Renal cortex interstitium (tissue), 11 donors: Measurements from ENCODE around the gene MRPL55. TPM values are rescaled to one million over a fixed set of nuclear protein-coding genes. Genes with fewer than 3 reads are reported as not detected.

Experiments used
- DNase-seq, 11 donors: peaks; one replicate each; pipeline ENCODE4 v3.0.0-alpha.2; 2013; ENCODE audit warnings: low read depth in 9 of 11, low spot score in 4 of 11; ENCODE audit errors: extremely low read depth in 1 of 11
- polyA plus RNA-seq, 3 donors: library from polyadenylated mRNA; unstranded; fragments of 120-200 nt; gene quantifications; one replicate each; pipeline ENCODE4 v1.2.1, GENCODE V29; 2013; ENCODE audit not compliant: insufficient read length in 3 of 3

The MRPL55 gene
- polyA plus RNA-seq, 3 donors = 34.2 to 54.4 (median 48.6) TPM

DNA sequence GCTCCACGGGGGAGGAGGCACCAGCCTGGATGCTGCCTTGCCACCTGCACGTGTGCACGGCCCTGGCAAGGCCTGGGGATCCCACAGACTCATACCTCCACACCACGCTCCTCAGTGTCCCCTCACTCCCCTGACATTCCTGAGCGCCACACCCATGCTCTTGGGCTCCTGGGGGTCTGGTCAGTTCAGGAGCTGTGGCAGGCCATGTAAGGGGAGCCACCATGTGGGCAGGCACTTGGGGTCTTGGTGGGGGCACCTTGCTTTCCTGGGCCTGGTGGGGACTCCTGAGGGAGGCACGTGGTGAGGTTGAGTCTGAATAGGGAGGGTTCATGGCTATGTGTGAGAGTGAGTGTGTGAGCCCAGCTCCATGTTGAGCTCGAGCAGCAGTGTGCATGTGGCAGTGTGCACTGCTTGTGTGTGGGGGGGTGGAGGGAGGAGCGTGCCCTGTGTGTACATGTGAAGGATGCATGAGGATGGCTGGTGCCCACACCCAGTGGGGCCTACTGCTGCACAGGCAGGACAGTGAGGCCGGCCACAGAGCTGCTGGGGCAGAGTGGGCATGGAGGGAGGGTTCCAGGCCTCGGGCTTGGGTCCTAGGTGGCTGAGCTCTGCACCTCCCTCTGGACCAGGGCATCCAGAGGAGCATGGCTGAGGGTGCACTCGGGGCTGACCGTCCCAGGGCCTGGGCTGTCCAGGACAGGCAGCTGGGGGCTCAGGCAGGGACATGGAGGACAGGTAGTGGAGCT, 42.3 kb upstream of the MRPL55 start:
- no peak for DNase-seq

DNA sequence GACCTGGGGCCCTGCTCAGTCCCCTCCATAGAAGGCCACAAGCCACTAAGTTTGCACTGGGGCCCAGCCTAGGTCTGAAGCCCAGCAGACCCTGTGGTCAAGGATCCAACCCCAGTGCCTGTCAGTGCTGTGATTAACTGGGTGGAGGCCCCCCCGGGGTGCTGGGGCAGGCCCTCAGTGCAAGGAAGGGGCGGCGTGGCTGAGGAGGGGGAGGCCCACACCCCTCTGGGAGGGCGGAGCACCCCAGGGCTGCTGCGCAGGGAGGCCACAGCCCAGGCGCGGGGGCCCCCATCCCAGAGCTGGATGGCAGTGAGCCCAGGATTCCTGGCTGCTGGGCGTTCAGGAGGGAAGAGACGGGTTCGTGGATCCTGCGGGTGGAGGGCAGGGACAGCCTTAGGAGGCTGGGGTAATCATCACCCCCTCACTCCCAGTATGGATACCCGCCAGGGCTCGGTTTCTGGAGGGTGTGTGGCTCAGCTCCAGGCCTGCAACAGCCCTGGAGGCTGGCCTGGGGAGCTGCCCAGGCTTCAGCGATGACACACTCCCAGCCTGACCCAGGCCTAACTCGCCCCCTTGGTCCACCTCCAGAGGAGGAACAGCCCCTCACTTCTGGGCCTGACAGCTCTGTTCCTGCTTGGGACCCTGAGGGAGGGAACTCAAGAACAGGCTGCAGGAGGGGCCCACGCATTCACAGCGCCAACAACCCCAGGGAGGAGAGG, 41.5 kb upstream of the MRPL55 start:
- no peak for DNase-seq

DNA sequence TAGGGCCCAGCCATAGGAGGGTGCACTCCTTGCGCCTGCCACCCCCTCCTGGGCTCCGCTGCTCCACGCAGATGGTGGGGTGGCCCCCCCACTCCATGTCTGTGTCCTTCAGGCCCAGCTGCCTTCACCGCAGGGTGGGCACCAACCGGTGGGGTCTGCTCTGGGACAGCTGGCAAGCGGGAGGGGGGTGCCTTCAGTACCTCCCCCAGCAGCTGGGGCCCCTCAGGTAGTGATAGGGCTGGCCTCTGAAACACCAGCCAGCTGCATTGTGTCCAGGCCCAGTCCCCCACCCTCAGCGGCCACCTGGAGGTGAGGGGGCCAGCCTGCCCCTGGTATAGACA, 41.0 kb upstream of the MRPL55 start:
- DNase-seq = no peak

DNA sequence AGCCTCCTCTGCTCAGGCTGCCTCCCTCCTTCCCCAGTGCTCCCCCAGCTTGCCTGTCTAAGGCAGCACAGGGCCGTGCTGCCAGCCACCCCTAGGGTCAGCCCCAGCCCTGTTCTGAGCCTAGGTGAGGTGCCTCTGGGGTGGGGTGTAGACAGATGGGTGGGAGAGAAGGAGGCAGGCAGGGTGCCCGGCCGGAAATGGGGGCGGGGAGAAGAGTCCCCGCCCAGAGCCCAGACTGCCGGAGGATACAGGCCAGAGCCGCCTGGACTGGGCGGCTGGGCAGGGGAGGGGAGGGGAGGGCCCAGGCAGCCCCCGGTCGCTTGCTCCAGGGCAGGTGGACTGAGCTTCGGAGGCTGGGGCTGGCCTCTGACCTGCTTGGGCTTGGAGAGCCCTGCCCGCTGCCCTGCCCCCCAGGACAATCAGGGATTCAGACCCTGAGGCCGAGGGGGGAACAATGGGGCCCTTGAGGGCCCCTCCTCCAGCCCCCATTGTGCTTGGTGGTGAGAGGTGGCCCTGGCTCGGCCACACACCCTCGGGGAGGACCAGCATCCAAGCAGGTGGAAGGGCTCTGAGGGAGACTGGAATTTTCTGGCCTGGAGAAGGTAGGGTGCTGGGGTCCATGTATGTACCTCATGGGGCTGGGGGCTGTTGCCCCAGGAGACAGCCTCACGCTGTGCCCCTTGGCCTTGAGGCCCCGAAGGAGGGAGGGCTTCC, 40.5 kb upstream of the MRPL55 start, which contains the start of gene GJC2:
GJC2 (plus strand) TSS at position 525 of the 714 bp plus-strand sequence. CDS start 7,829 bp downstream, outside the sequence.
- DNase-seq = no peak

DNA sequence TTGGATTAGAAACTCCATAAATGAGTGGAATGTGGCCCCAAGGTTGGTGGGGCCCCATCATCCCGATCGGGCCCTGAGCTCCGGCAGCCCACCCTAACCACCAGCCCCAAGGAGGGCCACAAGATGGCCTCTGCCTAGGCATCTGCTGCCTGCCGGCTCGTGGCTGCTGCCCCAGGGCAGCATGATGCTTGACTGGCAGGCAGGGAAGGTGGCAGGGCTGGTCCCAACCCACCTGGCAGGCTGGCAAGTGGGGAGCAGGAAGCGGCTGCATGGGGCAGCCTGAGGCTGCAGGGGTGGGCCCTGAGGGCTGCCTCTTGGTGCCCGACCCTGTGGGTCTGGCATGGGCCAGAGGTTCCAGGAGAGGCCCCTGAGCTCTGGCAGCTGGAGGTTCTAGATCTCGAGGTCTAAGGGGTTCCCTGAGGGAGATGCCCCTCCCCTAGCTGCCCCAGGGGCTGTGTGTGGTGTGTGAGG, 39.9 kb upstream of the MRPL55 start:
- no peak for DNase-seq

DNA sequence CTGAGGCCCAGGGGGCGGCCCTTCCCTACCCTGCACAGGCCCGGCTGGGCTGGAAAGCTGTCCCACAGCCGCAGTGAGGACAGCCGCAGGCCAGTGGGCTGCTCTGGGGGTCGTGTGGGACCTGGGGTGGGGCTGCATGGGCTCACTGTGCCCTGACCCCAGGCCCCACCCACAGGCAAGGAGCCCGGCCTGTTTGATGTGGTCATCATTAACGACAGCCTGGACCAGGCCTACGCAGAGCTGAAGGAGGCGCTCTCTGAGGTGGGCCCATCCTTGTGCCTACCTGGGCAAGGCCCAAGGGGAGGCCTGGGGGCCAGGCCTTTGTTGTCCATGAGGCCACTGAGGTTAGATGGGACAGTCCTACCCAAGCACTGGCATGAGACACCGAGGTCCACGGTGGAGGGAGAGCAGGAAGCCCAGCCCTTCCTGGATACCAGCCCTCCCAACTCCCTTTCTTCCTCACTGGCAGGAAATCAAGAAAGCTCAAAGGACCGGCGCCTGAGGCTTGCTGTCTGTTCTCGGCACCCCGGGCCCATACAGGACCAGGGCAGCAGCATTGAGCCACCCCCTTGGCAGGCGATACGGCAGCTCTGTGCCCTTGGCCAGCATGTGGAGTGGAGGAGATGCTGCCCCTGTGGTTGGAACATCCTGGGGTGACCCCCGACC, 39.2 kb upstream of the MRPL55 start:
- no peak for DNase-seq

DNA sequence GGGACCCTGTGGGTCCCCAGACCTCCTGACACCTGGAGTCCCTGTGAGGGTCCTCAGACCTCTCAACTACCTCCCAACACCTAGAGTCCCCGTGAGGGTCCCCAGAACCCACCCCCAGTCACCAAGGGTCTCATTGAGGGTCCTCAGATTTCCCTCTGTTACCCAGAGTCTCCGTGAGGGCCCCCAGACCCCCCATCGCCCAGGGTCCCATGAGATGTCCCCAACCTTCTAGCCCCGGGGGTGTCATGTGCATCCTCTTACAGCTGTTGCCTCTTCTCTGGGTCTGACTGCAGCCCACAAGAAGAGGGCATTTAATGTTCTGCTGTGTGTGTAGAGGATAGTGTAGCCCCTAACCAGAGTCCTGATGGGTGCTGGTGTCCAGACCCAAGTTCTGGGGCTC, 38.7 kb upstream of the MRPL55 start:
- DNase-seq = no peak

DNA sequence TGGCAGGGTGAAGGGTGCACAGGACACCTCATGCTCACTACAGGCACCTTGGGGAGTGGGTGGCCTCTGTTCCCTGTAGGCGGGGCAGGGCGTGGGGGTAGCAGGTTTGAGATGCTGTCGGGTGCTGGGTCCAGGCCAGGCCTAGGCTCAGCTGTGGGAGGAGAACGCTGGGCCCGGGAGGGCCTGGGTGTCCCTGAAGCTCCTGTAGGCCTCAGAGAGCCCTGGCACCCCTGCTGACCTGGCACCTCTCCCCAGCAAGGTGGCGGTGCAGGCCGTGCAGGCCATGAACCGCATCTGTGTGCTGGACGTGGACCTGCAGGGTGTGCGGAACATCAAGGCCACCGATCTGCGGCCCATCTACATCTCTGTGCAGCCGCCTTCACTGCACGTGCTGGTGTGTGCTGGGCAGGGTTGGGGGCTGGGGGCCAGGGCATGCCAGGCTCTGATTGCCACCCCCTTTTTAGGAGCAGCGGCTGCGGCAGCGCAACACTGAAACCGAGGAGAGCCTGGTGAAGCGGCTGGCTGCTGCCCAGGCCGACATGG, 38.1 kb upstream of the MRPL55 start:
- no peak for DNase-seq

DNA sequence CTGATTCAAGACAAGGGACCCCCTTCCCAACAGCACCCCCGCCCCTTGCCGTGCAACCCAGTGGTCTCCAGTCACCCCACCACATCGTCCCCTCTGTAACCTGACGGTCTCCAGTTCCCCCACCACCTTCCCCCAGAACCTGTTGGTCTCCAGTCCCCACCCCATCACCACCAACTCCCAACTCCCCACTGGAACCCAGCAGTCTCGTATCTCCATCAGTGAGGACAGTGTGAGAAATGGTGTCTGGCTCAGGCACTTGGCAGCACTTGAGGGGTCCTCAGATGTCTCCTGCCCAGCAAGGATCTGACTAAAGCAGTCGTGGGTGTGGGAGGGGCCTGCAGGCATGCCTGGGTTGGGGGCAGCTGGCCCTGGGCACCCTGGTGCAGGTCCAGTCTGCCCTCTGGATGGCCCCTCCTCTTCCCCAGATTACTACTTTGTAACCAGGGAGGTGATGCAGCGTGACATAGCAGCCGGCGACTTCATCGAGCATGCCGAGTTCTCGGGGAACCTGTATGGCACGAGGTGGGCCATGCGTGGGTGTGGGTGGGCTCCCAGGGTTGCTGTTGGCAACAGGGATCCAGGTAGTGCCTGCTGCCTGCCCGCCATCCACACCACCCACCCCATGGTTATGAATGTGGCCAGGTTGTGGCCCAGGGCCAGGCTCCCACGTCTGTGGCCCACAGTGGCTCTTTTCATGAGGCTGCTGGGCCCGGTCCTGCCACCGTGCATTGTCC, 37.5 kb upstream of the MRPL55 start:
- DNase-seq = no peak

DNA sequence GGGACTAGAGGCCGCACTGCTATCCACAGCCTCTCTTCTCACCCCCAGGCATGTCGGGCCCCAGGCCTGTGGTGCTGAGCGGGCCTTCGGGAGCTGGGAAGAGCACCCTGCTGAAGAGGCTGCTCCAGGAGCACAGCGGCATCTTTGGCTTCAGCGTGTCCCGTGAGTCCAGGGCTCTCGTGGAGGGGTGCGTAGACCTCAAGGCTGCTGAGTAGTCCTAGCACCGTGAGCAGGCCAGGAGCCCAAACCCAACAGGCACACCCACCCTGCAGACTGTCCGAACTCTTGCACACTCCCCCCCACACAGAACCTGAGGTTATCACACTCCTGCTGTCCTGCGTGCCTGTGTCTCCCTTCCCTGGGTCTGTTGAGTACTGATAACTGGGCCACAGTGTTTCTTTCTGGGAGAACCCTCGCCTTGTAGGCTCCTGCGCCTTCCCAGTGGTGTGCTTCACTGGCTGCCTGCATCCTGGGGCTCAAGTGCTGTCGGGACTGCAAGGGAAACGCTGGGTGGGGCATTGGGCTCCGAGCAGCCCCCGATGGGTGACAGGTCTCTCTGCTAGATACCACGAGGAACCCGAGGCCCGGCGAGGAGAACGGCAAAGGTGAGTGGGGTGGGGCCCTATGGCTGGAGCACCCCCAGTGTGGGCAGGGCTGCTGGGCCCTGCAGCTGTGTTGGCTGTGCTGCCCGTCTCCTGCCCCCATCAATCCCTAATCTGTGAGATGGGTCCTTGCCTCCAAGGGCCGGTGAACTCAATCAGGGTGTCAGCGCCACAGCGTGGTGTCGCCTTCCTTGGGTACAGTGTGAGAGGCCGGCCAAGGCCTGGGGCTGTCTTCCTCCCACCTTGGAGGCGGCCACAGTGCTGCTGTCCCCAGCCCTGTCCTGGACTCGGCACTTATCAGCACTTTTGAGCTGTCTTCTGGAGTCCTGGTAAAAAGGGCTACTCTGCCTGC, 36.6 kb upstream of the MRPL55 start:
- DNase-seq = no peak

DNA sequence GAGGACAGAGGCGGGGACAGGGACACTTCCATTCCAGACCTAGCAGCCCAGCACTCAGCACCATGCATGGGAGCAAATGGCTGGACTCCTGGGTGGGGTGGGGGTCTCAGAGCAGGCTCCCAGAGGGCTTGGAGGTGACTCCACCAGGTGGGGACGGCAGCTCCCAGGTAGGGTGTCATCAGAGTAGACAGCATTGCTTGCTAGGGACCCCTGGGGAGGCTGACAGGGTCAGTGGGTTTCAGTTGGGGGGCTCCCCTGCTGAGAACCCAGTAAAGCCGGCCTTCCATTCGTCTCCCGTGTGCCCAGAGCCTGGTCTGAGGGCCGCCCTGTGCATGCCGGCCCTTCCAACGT, 35.9 kb upstream of the MRPL55 start:
- DNase-seq = no peak

DNA sequence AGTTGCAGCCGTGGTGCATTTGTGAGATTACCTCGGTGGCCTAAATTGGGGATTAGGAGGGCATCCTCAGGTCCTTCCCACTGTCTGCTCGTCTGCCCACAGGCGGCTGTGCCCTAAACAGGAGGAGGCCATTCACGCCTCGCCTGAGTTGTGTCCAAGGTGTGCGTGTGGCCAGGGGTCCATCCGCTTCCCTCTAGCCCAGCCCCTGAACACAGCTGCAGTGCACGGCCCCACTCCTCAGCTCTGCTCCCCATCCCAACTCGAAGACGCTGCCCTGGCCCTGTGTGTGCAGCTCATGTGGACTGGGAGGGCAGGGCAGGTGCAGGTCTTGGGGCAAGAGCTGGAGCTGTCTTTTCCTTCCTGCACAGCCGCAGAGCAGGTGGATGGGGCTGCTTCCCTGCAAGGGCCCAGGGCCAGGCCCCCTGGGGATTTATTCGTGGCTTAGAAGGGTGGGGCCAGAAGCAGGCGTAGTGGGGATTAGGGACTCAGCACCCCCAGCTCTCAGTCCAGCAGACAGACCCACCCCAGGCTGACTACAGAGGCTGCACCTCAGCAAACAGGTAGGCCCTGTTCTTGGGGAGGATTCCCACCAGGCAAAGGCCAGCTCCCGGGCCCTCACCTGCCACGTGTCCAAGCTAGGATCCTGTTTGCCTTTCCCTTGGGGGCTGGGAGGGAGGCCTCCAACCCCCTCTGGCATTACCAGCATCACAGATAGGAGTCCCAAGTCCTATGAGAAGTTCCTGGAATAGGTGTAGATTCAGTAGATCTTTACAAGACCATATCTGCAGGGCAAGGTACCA, 35.3 kb upstream of the MRPL55 start:
- no peak for DNase-seq

DNA sequence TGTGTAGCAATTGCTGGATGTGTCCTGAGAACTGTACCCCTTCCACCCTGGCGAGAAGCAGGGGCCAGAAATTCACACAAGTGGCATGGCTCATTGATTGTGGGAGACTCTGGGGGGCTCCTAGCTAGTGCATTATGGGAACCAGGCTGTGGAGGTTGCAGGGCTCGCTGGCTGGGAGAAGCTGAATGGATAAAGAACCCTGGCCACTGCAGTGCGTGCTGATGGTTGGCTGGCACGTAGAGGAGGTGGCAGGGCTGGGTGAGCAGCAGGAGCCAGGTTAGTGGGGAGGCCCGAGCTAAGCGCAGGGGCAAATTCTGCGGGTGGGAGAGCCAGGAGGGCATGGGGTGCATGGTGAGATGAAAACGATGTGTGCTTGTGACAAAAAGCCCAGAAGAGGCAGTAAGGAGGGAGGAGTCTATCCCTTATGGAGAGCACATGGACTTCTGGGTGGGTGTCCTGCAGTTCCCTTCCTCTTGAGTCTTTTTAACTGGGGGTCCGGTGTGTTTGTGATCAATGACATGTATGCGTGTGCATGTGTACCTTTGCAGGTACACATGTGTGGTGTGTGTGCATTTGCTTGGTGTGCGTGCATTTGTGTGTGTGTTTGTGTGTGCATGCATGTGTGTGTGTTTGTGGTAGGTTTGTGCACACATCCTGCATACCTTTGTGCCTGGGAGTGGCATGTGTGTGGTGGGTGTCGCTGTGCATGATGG, 34.5 kb upstream of the MRPL55 start:
- no peak for DNase-seq

DNA sequence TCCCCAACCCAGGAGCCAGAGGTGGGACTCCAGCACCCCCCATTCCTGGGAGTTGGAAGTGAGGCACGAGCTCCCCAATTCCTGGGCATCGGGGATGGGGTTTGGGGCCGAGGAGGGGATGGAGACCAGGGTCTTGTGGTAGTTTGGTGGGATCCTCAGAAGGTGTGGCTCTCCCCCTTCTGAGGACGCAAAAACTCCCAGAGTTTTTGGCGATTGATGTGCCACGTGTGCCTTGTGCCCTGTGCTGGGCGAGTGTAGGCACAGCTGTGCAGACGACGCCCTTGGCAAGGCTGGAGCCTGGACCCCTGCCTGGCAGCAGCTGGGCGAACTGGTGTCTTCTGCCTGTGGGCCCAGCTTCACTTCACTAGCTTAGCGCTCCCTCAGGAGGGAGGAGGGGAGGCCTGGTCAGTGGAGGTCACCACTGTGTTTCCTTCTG, 33.6 kb upstream of the MRPL55 start:
- DNase-seq = no peak

DNA sequence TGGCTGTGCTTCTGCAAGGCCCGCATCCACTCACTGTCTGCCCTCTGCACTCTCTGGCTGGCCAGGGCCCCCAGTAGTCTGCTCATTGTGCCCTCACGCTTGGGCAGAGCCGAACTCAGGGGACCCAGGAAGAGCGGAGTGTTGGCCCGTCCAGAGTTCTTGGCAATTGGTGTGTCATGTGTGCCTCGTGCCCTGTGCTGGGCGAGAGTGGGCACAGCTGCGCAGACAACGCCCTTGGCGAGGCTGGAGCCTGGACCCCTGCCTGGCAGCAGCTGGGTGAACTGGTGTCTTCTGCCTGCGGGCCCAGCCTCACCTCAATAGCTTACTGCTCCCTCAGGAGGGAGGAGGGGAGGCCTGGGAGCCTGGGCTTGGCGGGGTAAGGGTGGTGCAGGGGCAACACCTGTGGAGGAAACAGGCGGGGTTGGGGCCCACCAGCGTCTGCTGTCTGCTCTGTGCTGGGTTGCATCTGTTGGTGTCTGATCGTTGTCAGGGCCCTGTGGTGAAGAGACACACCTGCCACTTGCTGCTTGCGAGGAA, 33.1 kb upstream of the MRPL55 start:
- DNase-seq = no peak
